Gastroesophageal sphincter (tissue), 3 donors: ENCODE results near the gene ANGEL2.
A peak's percentile ranks its signal among the peaks of the same experiment; 100 is the strongest.

ENCODE experiments used
- EP300 ChIP-seq: sonication (generic); formaldehyde crosslinking; IDR thresholded peaks from one replicate; pipeline ENCODE4 v1.6.1; 2017; ENCODE audit warnings: antibody characterized with exemption, mild to moderate bottlenecking
- POLR2A ChIP-seq, 2 donors: fragments of 450-650 bp; IDR thresholded peaks; one replicate each; pipeline ENCODE4 v1.6.1; 2017; ENCODE audit warnings: antibody characterized with exemption in 2 of 2, mild to moderate bottlenecking in 2 of 2, moderate library complexity in 1 of 2
- TF ChIP-seq, protein P1 (sequence below), 4 experiments: fragments of 200-600 bp in 2 of 4; fragments of 450-650 bp in 2 of 4; sonication (generic) in 1 of 4; IDR thresholded peaks; one replicate each; pipeline ENCODE4 v1.5.1; 2017 to 2019; ENCODE audit warnings: antibody characterized with exemption in 4 of 4, mild to moderate bottlenecking in 2 of 4, moderate library complexity in 2 of 4

DNA sequence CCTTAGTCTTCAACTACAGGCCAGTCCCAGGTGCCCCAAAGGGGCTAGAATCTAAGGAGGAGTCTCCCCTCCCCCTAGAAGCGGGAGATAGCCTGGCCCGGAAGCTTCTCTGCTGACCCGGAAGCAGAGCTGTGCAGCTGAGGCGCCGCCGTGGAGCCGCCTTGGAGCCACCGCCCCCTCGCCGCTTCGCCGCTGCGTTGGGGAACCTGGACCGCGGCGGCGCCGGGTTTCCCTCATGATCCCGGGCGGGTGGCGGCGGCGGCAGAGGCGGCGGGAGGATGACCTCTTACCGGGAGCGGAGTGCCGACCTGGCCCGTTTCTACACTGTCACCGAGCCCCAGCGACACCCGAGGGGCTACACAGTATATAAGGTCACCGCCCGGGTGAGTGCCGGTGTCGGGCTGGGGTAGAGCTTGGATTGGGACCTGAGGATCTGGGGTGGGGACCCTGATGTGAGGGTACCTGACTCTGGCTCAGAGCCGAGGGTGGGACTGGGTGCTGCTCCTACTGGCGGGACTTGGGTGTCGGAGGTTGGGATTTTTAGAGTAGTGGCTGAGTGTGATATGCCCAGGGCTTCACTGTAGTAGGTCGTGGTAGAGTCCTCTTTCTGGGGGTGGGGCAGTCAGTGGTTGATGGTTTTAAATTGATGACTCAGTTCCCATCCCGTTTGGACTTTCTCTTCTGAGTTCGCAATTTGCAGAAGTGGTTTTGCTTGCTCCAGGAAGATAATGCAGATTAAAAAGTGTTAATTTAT is 35.6 kb upstream of the ANGEL2 start, which contains the start of gene RPS6KC1:
- TF ChIP-seq POLR2A (IDR thresholded peaks at IDR 0.05) (peak in 1 of 2 donors; percentile 42), EP300 (no peak)
- TF ChIP-seq, protein P1, sequence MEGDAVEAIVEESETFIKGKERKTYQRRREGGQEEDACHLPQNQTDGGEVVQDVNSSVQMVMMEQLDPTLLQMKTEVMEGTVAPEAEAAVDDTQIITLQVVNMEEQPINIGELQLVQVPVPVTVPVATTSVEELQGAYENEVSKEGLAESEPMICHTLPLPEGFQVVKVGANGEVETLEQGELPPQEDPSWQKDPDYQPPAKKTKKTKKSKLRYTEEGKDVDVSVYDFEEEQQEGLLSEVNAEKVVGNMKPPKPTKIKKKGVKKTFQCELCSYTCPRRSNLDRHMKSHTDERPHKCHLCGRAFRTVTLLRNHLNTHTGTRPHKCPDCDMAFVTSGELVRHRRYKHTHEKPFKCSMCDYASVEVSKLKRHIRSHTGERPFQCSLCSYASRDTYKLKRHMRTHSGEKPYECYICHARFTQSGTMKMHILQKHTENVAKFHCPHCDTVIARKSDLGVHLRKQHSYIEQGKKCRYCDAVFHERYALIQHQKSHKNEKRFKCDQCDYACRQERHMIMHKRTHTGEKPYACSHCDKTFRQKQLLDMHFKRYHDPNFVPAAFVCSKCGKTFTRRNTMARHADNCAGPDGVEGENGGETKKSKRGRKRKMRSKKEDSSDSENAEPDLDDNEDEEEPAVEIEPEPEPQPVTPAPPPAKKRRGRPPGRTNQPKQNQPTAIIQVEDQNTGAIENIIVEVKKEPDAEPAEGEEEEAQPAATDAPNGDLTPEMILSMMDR (IDR thresholded peaks at IDR 0.05), result no peak
